Neural cell (in vitro differentiated cells): ENCODE results near the gene TOMM22. TPM values are rescaled to one million over a fixed set of nuclear protein-coding genes. Genes with fewer than 3 reads are reported as not detected.

Source experiments
- H2AFZ ChIP-seq: fragments of 200-600, 300-800 bp; sonication (generic), shearing (Covaris generic); 2 replicates; pipeline ENCODE4 v1.6.0; 2014; ENCODE audit warnings: low read depth, mild to moderate bottlenecking, antibody characterized with exemption, low read length, moderate library complexity
- H3F3A ChIP-seq: fragments of 200-600 bp; shearing (Covaris generic); 2 replicates; pipeline ENCODE4 v1.6.1; 2016; ENCODE audit warnings: mild to moderate bottlenecking, moderate library complexity, mixed read lengths, antibody characterized with exemption, low read length; ENCODE audit not compliant: insufficient read depth, poor library complexity, severe bottlenecking
- H3K27ac ChIP-seq: fragments of 200-600, 300-800 bp; sonication (generic), shearing (Covaris generic); 2 replicates; pipeline ENCODE4 v1.5.1; 2014; ENCODE audit warnings: mild to moderate bottlenecking, low read length, moderate library complexity
- H3K27me3 ChIP-seq: fragments of 300-800, 200-600 bp; sonication (generic), shearing (Covaris generic); 2 replicates; pipeline ENCODE4 v1.6.0; 2014; ENCODE audit warnings: mild to moderate bottlenecking, low read depth, low read length, moderate library complexity; ENCODE audit not compliant: insufficient read depth
- H3K36me3 ChIP-seq: fragments of 300-800, 200-600 bp; sonication (generic), shearing (Covaris generic); 2 replicates; pipeline ENCODE4 v1.5.1; 2014; ENCODE audit warnings: mild to moderate bottlenecking, antibody characterized with exemption, low read length, moderate library complexity; ENCODE audit not compliant: insufficient read depth
- H3K4me2 ChIP-seq: fragments of 300-800, 200-600 bp; sonication (generic), shearing (Covaris generic); 2 replicates; pipeline ENCODE4 v1.6.0; 2014; ENCODE audit warnings: mild to moderate bottlenecking, low read length
- H3K4me3 ChIP-seq: fragments of 300-800, 200-600 bp; sonication (generic), shearing (Covaris generic); 2 replicates; pipeline ENCODE4 v1.5.1; 2014; ENCODE audit warnings: mild to moderate bottlenecking, low read length, moderate library complexity
- H3K79me2 ChIP-seq: fragments of 200-600 bp; shearing (Covaris generic); replicated peaks from 2 replicates; pipeline ENCODE4 v1.6.0; 2014; ENCODE audit warnings: mild to moderate bottlenecking, low read length, moderate library complexity; ENCODE audit not compliant: insufficient read depth
- H3K9ac ChIP-seq: fragments of 300-800, 200-600 bp; sonication (generic), shearing (Covaris generic); 2 replicates; pipeline ENCODE4 v1.6.1; 2016; ENCODE audit warnings: mild to moderate bottlenecking, low read length, mixed read lengths
- H3K9me2 ChIP-seq: fragments of 200-600 bp; shearing (Covaris generic); 2 replicates; pipeline ENCODE4 v1.6.1; 2016; ENCODE audit warnings: mild to moderate bottlenecking, low read length, mixed read lengths; ENCODE audit not compliant: insufficient read depth
- H3K9me3 ChIP-seq: fragments of 200-600, 300-800 bp; sonication (generic), shearing (Covaris generic); 2 replicates; pipeline ENCODE4 v1.6.1; 2016; ENCODE audit warnings: mild to moderate bottlenecking, mixed run types, low read length, moderate library complexity, mixed read lengths
- H4K20me1 ChIP-seq: fragments of 200-600 bp; shearing (Covaris generic); 2 replicates; pipeline ENCODE4 v1.6.1; 2016; ENCODE audit warnings: mild to moderate bottlenecking, mixed run types; ENCODE audit not compliant: insufficient read depth
- EP300 ChIP-seq: fragments of 450-650 bp; conservative IDR thresholded peaks from 2 replicates; pipeline ENCODE4 v1.6.1; 2014; ENCODE audit warnings: antibody characterized with exemption, mild to moderate bottlenecking, moderate library complexity; ENCODE audit not compliant: poor library complexity, severe bottlenecking
- EZH2 ChIP-seq: fragments of 200-600, 300-800 bp; shearing (Covaris generic), sonication (generic); IDR thresholded peaks from 2 replicates; pipeline ENCODE4 v1.6.1; 2014; ENCODE audit warnings: antibody characterized with exemption, low read length, borderline replicate concordance, mild to moderate bottlenecking; ENCODE audit not compliant: insufficient read depth, poor library complexity, severe bottlenecking
- MXI1 ChIP-seq: fragments of 450-650 bp; conservative IDR thresholded peaks from 2 replicates; pipeline ENCODE4 v1.6.1; 2014; ENCODE audit warnings: antibody characterized with exemption, mild to moderate bottlenecking; ENCODE audit not compliant: poor library complexity, severe bottlenecking
- POLR2AphosphoS5 ChIP-seq: IDR thresholded peaks from 2 replicates; pipeline ENCODE4 v1.6.1; 2012
- RAD21 ChIP-seq: fragments of 450-650 bp; conservative IDR thresholded peaks from 2 replicates; pipeline ENCODE4 v1.6.1; 2014; ENCODE audit warnings: antibody characterized with exemption, mild to moderate bottlenecking, moderate library complexity
- SMC3 ChIP-seq: fragments of 450-650 bp; conservative IDR thresholded peaks from 2 replicates; pipeline ENCODE4 v1.6.1; 2014; ENCODE audit warnings: antibody characterized with exemption, mild to moderate bottlenecking, moderate library complexity; ENCODE audit not compliant: poor library complexity
- TAF1 ChIP-seq: IDR thresholded peaks from 2 replicates; pipeline ENCODE4 v1.6.1; 2012; ENCODE audit warnings: low read depth
- polyA plus RNA-seq: library from polyadenylated mRNA; depleted of rRNA; stranded (reverse); fragments of >200 nt; gene quantifications from 2 replicates; pipeline ENCODE4 v1.2.3, GENCODE V29; 2014
- TF ChIP-seq, protein P1 (sequence below): IDR thresholded peaks from 2 replicates; pipeline ENCODE4 v1.6.1; 2012; ENCODE audit warnings: borderline replicate concordance
- TF ChIP-seq, protein P2 (sequence below): fragments of 450-650 bp; IDR thresholded peaks from 2 replicates; pipeline ENCODE4 v1.5.1; 2014; ENCODE audit warnings: antibody characterized with exemption, mild to moderate bottlenecking, moderate library complexity; ENCODE audit not compliant: poor library complexity, severe bottlenecking

TOMM22 gene
- polyA plus RNA-seq, 1 donor from 2014 or later: 112 TPM

DNA sequence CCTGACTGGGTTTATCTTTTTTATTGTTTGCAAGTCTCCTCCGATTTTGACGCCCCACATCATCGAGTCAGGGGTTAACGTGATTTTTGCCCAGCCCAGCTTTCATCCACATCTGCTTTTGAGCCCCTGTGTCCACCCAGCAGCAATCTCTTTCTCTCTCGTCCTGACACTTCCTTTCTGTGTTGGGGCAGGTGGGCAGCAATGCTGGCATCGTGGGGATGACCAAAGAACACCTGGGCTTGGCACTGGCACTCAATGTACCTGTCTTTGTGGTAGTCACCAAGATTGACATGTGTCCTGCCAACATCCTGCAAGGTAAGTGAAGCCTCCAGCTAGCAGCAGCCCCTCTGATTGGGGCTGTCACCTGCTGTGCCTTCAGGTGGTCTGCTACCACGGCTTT, 39.8 kb downstream of the TOMM22 start:
- no peaks in the 10 kb centered on the region for H3K36me3 ChIP-seq
- H3K4me2 ChIP-seq: no peak overlapping the region
- no peak overlapping the region for H3K9ac ChIP-seq
- H2AFZ ChIP-seq: no peak overlapping the region
- no peaks in the 10 kb centered on the region for H3K27me3 ChIP-seq
- H3K79me2 ChIP-seq: no peaks in the 10 kb centered on the region
- H3F3A ChIP-seq: no peaks in the 10 kb centered on the region
- no peaks in the 10 kb centered on the region for H3K9me2 ChIP-seq
- H3K9me3 ChIP-seq: no peaks in the 10 kb centered on the region
- H4K20me1 ChIP-seq: no peaks in the 10 kb centered on the region
- no peak overlapping the region for H3K27ac ChIP-seq
- TF ChIP-seq EP300: no peak
- TF ChIP-seq EZH2: no peak
- no peak for TF ChIP-seq RAD21
- TF ChIP-seq, protein P1, sequence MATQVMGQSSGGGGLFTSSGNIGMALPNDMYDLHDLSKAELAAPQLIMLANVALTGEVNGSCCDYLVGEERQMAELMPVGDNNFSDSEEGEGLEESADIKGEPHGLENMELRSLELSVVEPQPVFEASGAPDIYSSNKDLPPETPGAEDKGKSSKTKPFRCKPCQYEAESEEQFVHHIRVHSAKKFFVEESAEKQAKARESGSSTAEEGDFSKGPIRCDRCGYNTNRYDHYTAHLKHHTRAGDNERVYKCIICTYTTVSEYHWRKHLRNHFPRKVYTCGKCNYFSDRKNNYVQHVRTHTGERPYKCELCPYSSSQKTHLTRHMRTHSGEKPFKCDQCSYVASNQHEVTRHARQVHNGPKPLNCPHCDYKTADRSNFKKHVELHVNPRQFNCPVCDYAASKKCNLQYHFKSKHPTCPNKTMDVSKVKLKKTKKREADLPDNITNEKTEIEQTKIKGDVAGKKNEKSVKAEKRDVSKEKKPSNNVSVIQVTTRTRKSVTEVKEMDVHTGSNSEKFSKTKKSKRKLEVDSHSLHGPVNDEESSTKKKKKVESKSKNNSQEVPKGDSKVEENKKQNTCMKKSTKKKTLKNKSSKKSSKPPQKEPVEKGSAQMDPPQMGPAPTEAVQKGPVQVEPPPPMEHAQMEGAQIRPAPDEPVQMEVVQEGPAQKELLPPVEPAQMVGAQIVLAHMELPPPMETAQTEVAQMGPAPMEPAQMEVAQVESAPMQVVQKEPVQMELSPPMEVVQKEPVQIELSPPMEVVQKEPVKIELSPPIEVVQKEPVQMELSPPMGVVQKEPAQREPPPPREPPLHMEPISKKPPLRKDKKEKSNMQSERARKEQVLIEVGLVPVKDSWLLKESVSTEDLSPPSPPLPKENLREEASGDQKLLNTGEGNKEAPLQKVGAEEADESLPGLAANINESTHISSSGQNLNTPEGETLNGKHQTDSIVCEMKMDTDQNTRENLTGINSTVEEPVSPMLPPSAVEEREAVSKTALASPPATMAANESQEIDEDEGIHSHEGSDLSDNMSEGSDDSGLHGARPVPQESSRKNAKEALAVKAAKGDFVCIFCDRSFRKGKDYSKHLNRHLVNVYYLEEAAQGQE: no peak
- no peak for TF ChIP-seq MXI1
- no peak for TF ChIP-seq TAF1
- H3K4me3 ChIP-seq: no peak overlapping the region

DNA sequence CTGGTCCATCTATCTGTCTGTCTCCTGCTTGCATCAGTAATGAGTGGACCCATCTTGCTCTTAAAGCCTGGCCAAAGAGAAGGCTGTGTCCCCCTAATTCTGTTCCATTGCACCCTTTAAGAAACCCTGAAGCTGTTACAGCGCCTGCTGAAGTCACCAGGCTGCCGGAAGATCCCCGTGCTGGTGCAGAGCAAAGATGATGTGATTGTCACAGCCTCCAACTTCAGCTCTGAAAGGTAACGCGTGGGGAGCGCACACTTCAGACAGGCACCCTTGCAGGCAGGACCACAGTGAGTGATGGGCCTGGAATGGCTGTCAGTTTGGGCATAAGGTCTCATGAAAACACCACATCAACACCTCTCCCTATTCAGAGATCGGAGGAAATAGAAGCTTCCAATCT, 42.4 kb downstream of the TOMM22 start:
- H3K36me3 ChIP-seq: no peaks in the 10 kb centered on the region
- H4K20me1 ChIP-seq: no peaks in the 10 kb centered on the region
- no peak overlapping the region for H2AFZ ChIP-seq
- H3K79me2 ChIP-seq: no peaks in the 10 kb centered on the region
- H3K27ac ChIP-seq: no peak overlapping the region
- no peaks in the 10 kb centered on the region for H3K27me3 ChIP-seq
- H3K9ac ChIP-seq: no peak overlapping the region
- H3K9me2 ChIP-seq: no peaks in the 10 kb centered on the region
- no peaks in the 10 kb centered on the region for H3F3A ChIP-seq
- no peak overlapping the region for H3K4me2 ChIP-seq
- no peak overlapping the region for H3K4me3 ChIP-seq
- no peaks in the 10 kb centered on the region for H3K9me3 ChIP-seq
- TF ChIP-seq RAD21 (no peak), EZH2 (no peak), POLR2AphosphoS5 (no peak), TAF1 (no peak), SMC3 (no peak), EP300 (no peak), MXI1 (no peak)
- TF ChIP-seq, protein P1: no peak
- TF ChIP-seq, protein P2, sequence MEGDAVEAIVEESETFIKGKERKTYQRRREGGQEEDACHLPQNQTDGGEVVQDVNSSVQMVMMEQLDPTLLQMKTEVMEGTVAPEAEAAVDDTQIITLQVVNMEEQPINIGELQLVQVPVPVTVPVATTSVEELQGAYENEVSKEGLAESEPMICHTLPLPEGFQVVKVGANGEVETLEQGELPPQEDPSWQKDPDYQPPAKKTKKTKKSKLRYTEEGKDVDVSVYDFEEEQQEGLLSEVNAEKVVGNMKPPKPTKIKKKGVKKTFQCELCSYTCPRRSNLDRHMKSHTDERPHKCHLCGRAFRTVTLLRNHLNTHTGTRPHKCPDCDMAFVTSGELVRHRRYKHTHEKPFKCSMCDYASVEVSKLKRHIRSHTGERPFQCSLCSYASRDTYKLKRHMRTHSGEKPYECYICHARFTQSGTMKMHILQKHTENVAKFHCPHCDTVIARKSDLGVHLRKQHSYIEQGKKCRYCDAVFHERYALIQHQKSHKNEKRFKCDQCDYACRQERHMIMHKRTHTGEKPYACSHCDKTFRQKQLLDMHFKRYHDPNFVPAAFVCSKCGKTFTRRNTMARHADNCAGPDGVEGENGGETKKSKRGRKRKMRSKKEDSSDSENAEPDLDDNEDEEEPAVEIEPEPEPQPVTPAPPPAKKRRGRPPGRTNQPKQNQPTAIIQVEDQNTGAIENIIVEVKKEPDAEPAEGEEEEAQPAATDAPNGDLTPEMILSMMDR: no peak
